Activated CD4-positive, alpha-beta T cell treated with anti-CD3 and anti-CD28 coated beads, Interleukin-2, amount 50 U/mL, for 4 hours (primary cell): ENCODE data around the gene KRTAP19-8.

Experiments
- DNase-seq, 2 experiments: peaks; one replicate each; pipeline ENCODE4 v3.0.0-alpha.2; 2020

Gene KRTAP19-8

DNA sequence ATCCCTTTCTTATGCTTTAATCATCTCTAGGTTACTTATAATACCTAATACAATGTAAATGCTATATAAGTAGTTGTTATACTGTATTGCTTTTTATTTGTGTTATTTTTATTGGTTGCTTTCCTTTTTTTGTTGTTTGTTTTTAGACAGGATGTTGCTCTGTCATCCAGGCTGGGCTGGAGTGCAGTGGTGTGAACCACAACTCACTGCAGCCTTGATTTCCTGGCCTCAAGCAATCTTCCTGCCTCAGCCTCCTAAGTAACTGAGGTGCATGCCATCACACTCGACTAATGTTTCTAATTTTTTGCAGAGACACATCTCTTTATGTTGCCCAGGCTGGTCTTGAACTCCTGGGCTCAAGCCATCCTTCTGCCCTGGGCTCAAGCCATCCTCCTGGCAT is 26.9 kb downstream of the KRTAP19-8 start:
- DNase-seq: no peak

DNA sequence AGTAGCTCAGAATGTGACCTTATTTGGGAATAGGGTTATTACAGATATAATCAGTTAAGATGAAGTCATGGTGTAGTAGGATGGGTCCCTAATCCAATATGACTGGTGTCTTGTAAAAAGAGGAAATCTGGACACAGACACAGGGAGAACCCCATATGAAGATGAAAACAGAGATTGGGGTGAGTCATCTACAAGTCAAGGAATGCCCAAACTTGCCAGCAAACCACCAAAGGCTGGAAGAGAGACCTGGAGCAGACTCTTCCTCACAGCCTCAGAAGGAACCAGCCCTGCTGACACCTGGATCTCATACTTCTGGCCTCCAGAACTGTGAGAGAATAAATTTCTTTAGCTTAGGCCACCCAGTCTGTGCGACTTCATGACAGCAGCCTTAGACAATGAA is 29.9 kb downstream of the KRTAP19-8 start:
- no peak for DNase-seq

DNA sequence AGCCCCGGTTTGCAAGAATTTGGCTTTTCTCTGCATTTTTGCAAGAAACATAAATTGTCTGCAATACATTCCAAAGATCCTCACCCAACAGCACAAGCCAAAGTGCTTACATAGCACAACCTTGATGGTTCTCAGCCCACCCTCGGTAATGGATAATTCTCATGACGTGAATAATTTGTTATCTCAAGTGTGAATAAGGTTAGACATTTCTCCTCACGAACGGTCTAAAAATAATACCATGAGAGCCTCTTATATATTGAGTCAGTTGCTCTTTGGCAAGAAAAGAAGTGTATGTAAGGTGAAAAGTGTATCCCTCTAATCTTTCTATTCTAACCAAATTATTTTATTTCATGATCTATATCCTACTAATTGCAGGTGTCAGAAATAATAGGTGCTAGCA is 33.3 kb downstream of the KRTAP19-8 start:
- DNase-seq: no peak

DNA sequence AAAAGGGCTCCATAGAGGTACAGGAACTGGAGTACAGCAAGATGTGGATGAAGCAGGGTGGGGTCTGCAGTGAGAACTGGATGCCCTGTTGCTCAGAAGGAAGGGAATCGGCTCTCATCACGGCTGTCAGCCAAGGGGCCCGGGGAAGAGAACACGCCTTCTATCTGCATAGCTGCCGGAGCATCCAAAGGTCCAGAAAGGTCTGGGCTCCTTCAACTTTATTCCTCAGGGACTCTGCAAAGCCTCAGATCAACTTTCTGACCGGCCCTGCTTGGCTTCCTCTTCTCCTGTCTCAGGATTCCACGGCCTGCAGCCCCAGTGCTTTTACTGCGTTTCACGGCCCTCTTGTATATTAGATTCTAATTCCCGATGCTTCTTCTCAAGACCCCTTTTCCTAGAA is 34.8 kb downstream of the KRTAP19-8 start:
- no peak for DNase-seq

DNA sequence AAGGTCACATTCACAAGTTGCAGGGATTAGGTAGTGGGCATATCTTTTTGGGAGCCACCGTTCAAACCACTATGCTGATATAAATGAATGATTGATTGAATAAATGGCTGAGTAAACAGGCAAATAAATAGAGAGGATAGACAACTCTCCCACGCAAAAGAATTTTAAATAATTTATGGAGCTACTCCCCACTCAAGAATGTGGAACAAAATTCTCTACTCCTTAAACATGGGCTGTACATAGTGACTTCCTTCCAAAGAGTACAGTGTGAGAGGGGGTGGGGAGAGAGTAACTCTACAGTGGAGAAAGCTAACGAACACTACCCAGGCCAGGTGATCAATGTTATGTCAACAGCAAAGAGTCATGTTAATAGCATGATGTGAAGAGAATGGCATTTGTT is 40.7 kb downstream of the KRTAP19-8 start:
- DNase-seq: no peak

DNA sequence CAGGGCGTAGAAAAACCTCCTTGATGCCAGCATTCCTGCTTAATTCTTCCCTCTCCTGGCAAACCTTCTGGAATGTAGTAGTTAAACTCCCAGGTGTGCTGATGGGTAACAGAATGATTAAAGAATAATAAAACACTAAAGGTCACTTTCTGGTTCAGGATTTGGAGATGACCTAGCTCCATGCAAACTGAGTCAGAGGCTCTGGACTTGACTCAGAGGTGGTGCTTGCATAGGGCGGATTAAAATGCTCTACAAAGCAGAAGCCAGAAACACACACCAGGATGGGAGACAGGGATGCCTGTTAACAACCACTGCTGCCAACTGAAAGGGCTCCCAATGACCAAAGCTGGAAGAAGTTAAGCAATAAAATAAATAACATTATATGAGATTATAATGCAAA is 41.5 kb downstream of the KRTAP19-8 start:
- no peak for DNase-seq

DNA sequence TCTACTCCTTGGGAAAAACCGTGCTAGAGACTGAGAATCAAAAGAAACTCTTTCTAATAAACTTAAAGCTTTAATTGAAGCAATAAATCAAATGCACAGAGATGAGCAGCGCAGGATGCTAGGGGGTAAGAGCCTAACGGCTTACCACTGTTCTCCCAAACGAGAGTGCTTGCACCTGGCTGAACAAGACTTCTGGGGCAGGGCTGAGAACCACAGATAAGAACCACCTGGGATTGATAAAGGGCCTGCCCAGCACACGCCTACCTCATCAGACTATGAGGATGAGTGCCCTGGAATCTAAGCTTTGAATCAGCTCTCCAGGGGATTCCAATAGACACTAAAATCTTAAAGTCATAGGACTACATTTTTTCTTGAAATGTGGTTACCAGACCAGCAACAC is 43.3 kb downstream of the KRTAP19-8 start:
- no peak for DNase-seq

DNA sequence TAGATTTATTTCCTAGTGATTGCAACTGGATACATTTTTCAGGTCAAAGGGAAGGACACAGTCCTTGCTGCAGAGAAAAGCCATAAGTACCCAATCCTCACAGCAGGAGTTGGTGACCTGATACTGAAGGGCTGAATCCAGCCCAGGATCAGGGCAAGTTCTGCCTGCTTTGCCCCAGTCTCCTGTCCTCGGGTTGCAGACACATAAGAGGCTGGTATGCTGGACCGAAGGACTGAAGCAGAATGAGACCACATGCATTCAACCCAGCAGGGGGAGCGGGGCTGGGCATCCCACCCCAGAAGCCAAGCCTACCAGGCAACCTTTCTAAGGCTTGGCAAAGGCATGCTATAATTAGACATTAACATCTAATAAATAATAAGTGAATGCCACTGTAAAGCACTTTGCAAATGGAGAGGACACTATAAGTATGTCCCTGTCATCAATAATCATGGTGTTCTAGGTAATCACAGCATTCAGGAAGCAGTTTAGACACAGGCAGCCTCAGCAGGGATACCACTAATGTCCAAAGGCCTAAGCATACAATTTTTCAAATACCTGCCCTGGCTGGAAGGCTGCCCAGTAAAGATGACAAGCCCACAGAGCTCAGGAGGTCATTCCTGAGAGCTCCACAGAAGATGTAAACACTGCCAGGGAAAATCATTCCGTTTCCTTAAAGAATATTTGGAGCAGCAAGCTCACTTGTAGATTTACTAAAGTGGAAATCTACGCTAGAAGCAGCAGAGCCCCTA is 47.6 kb downstream of the KRTAP19-8 start:
- no peak for DNase-seq

DNA sequence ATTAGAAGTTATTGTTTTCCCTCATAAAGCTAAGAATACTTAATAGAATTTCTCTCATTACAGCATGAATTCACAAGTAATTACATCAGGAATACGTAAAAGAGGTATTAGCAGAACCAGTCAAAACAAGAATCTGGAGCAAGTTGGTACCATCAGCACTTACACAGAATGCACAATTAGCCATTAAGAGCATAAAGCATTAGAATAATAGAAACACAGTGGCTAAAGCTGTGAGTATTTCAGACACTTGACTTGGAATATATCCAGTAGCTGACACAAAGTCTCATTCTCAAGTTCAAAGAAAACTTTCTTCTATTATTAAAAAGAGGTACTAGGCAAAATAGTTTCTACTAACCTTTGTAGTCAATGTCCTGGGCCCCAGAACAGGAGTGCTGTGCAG is 49.6 kb downstream of the KRTAP19-8 start:
- no peak for DNase-seq
